OCI-LY7 (cell line): ENCODE results near the gene VASH1. TPM values are rescaled to one million over a fixed set of nuclear protein-coding genes. Genes with fewer than 3 reads are reported as not detected.

ENCODE experiments used
- BruUV-seq: library from RNA; stranded (reverse); fragments of 400-500 nt; replicated peaks from 2 replicates; lab custom pipeline; 2021; lab: Mats Ljungman, UMichigan
- CTCF ChIA-PET: fragments of 300-600 bp; sonication (Branson Sonifier 250); formaldehyde crosslinking; loops from one replicate; lab custom pipeline; 2022; ENCODE audit warnings: antibody characterized with exemption; ENCODE audit not compliant: unreplicated experiment; lab: Charles Lee
- POLR2A ChIA-PET: fragments of 300-600 bp; sonication (Branson Sonifier 250); formaldehyde crosslinking; loops from one replicate; lab custom pipeline; 2022; ENCODE audit warnings: antibody characterized with exemption; lab: Charles Lee
- DNase-seq: peaks from one replicate; pipeline ENCODE4 v3.0.0-alpha.2; 2015; ENCODE audit warnings: low spot score
- H2AFZ ChIP-seq: fragments of 200-600 bp; sonication (generic), shearing (Covaris generic); 2 replicates; pipeline ENCODE4 v1.6.1; 2014; ENCODE audit warnings: mild to moderate bottlenecking, antibody characterized with exemption, low read length, moderate library complexity
- H3K27ac ChIP-seq: fragments of 200-600 bp; sonication (generic); 2 replicates; pipeline ENCODE4 v1.5.1; 2014; ENCODE audit warnings: mixed run types, low read depth, mild to moderate bottlenecking, moderate library complexity, low read length, inconsistent platforms; ENCODE audit not compliant: poor library complexity, severe bottlenecking
- H3K36me3 ChIP-seq: fragments of 200-600 bp; sonication (generic); 2 replicates; pipeline ENCODE4 v1.6.1; 2014; ENCODE audit warnings: mild to moderate bottlenecking, antibody characterized with exemption, low read length, moderate library complexity, mixed read lengths; ENCODE audit not compliant: insufficient read depth
- H3K4me1 ChIP-seq: fragments of 200-600 bp; sonication (generic); 2 replicates; pipeline ENCODE4 v1.5.1; 2014; ENCODE audit warnings: mild to moderate bottlenecking, low read length; ENCODE audit not compliant: insufficient read depth, poor library complexity, severe bottlenecking
- H3K4me2 ChIP-seq: fragments of 200-600 bp; sonication (generic); 2 replicates; pipeline ENCODE4 v1.6.1; 2014; ENCODE audit warnings: mild to moderate bottlenecking, low read length
- H3K4me3 ChIP-seq: fragments of 200-600 bp; sonication (generic); 2 replicates; pipeline ENCODE4 v1.5.1; 2014; ENCODE audit warnings: mild to moderate bottlenecking, low read depth, low read length; ENCODE audit not compliant: poor library complexity, severe bottlenecking
- H3K79me2 ChIP-seq: fragments of 200-600 bp; sonication (generic); 2 replicates; pipeline ENCODE4 v1.6.1; 2016; ENCODE audit warnings: low read depth, mild to moderate bottlenecking, low read length, moderate library complexity, mixed read lengths; ENCODE audit not compliant: insufficient read depth
- H3K9me2 ChIP-seq: fragments of 200-600 bp; sonication (generic); 2 replicates; pipeline ENCODE4 v1.6.1; 2016; ENCODE audit warnings: mild to moderate bottlenecking, low read length, mixed read lengths; ENCODE audit not compliant: insufficient read depth
- H3K9me3 ChIP-seq: fragments of 200-600 bp; sonication (generic); 2 replicates; pipeline ENCODE4 v1.6.1; 2014; ENCODE audit warnings: mild to moderate bottlenecking, mixed run types, low read length, mixed read lengths
- H4K20me1 ChIP-seq: fragments of 200-600 bp; sonication (generic); 2 replicates; pipeline ENCODE4 v1.6.1; 2014; ENCODE audit warnings: mild to moderate bottlenecking, antibody characterized with exemption, low read length, moderate library complexity, mixed read lengths; ENCODE audit not compliant: insufficient read depth
- EZH2phosphoT487 ChIP-seq: fragments of 200-600 bp; sonication (generic); IDR thresholded peaks from 2 replicates; pipeline ENCODE4 v1.6.1; 2018; ENCODE audit warnings: low read depth, borderline replicate concordance, mild to moderate bottlenecking, mixed run types, antibody characterized with exemption, low read length, moderate library complexity, mixed read lengths
- intact Hi-C: fragments of 100-400 bp; cut with micrococcal nuclease; formaldehyde crosslinking; loops from one replicate; pipeline ENCODE4 v1.10.0; 2022; ENCODE audit not compliant: unreplicated experiment
- total RNA-seq, 2 experiments: library from RNA; depleted of rRNA in 1 of 2; stranded (reverse); fragments of >200 nt in 1 of 2; shearing (Covaris generic) in 1 of 2; gene quantifications; 2 replicates each; pipeline ENCODE4 v1.2.3, GENCODE V29; 2014 to 2022
- TF ChIP-seq, protein P1 (sequence below): fragments of 200-600 bp; sonication (generic); conservative IDR thresholded peaks from 2 replicates; pipeline ENCODE4 v1.5.1; 2014; ENCODE audit warnings: mild to moderate bottlenecking, antibody characterized with exemption, low read length, moderate library complexity, mixed read lengths

Gene VASH1
- total RNA-seq, 2 experiments from 2014 or later = not detected

DNA sequence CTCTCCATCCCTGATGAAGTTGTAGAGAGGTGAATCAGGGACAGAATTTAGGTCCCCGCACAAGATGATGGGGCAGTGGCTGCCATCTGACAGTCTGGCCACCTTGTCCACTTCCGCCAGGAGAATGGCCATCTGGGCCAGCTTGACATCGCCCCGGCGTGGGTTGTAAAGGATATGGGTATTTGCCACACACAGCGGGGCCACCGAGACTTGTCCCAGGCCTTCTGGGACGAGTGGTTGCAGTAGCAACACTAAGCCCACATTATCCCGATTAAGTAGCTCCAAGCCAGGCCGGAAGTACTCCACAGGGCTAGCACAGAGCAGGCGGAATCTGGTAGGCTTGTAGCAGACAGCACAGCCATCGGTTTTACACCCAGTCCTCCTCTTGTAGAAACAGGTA is 45.2 kb downstream of the VASH1 start:
- H3K4me3 ChIP-seq = no peak overlapping the region
- peaks cover 9% of the 10 kb centered on the region for H3K4me1 ChIP-seq
- ChIA-PET CTCF (no interaction called here), POLR2A (interaction anchor here (0.5 kb wide), 1 partner anchor 15 kb away, joined by 3 read pairs; no protein-coding TSS in a partner anchor)
- H3K36me3 ChIP-seq = peaks cover 73% of the 10 kb centered on the region
- H3K9me3 ChIP-seq = no peaks in the 10 kb centered on the region
- no peaks in the 10 kb centered on the region for H3K9me2 ChIP-seq
- H3K79me2 ChIP-seq = peaks cover 2% of the 10 kb centered on the region; the same call in 1 of the 2 replicates
- H4K20me1 ChIP-seq = no peaks in the 10 kb centered on the region
- H2AFZ ChIP-seq = no peak overlapping the region
- H3K4me2 ChIP-seq = no peak overlapping the region
- H3K27ac ChIP-seq = no peak overlapping the region
- intact Hi-C loops = no loop called here
- no TSS peak for BruUV-seq
- no peak for DNase-seq
- TF ChIP-seq, protein P1, sequence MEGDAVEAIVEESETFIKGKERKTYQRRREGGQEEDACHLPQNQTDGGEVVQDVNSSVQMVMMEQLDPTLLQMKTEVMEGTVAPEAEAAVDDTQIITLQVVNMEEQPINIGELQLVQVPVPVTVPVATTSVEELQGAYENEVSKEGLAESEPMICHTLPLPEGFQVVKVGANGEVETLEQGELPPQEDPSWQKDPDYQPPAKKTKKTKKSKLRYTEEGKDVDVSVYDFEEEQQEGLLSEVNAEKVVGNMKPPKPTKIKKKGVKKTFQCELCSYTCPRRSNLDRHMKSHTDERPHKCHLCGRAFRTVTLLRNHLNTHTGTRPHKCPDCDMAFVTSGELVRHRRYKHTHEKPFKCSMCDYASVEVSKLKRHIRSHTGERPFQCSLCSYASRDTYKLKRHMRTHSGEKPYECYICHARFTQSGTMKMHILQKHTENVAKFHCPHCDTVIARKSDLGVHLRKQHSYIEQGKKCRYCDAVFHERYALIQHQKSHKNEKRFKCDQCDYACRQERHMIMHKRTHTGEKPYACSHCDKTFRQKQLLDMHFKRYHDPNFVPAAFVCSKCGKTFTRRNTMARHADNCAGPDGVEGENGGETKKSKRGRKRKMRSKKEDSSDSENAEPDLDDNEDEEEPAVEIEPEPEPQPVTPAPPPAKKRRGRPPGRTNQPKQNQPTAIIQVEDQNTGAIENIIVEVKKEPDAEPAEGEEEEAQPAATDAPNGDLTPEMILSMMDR = no peak
- TF ChIP-seq EZH2phosphoT487 = no peak

DNA sequence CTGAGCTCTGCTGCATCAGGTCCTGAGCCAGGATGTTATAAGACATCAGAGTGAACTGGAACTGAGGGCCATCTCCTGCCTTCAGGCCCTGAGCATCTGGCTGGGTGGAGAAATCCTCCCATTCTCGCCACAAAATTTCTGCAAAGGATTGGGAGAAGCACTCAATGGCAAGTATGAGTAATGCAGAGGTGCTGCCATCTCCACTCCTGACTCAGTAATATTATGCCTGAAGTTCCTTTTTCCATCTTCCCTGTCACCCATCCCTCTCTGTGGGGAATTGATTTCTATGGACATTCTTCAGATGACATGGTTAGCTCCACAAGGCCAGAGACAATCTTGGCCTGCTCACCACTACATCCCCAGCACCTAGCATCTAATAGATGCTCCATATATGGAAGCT is 46.7 kb downstream of the VASH1 start:
- peaks cover 15% of the 10 kb centered on the region for H3K4me1 ChIP-seq
- no peak for DNase-seq
- H3K4me3 ChIP-seq = no peak overlapping the region
- no peaks in the 10 kb centered on the region for H4K20me1 ChIP-seq
- H3K4me2 ChIP-seq = no peak overlapping the region
- peaks cover 11% of the 10 kb centered on the region; the same call in 1 of the 2 replicates for H3K79me2 ChIP-seq
- no TSS peak for BruUV-seq
- no peak overlapping the region for H2AFZ ChIP-seq
- no peak overlapping the region for H3K27ac ChIP-seq
- intact Hi-C loops = no loop called here
- ChIA-PET CTCF (interaction anchor here (0.7 to 1.1 kb wide), 2 partner anchors 11 to 97 kb away, joined by 3 to 5 read pairs; no protein-coding TSS in a partner anchor), POLR2A (no interaction called here)
- no peaks in the 10 kb centered on the region for H3K9me3 ChIP-seq
- H3K36me3 ChIP-seq = peaks cover 59% of the 10 kb centered on the region
- H3K9me2 ChIP-seq = no peaks in the 10 kb centered on the region
- TF ChIP-seq EZH2phosphoT487 = no peak
- TF ChIP-seq, protein P1 = no peak

DNA sequence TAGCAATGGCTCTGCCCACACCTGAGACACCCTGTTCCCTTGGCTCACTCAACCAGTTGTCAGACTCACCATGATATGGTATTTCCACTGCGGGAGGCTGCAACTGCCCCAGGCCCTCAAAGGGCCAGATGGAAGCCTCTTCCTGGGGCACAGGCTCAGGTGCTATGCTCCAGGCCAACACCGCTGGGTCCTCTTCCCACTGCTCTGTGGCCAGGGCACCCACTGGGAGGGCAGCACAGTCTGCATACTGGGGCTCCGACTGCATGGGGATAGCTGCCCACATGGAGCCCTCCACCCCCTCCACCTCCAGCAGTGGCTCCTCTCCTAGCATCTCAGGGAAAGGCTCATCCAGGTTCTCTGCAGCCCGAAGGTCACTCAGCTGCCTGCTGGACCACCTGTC is 47.7 kb downstream of the VASH1 start:
- Histone ChIP-seq H3K4me2 (no peak overlapping the region), H3K9me2 (no peaks in the 10 kb centered on the region), H3K79me2 (peaks cover 11% of the 10 kb centered on the region; the same call in 1 of the 2 replicates), H3K36me3 (peaks cover 50% of the 10 kb centered on the region), H3K27ac (no peak overlapping the region), H2AFZ (no peak overlapping the region), H4K20me1 (no peaks in the 10 kb centered on the region), H3K4me1 (peaks cover 22% of the 10 kb centered on the region), H3K9me3 (no peaks in the 10 kb centered on the region), H3K4me3 (no peak overlapping the region)
- ChIA-PET POLR2A (no interaction called here), CTCF (no interaction called here)
- no peak for DNase-seq
- intact Hi-C loops = no loop called here
- TF ChIP-seq EZH2phosphoT487 = no peak
- TF ChIP-seq, protein P1 = no peak
- BruUV-seq = no TSS peak
